Measurements from ENCODE around the gene NFASC.

The NFASC gene

GRCh38 chr1:205024679-205025078 lies 154.0 kb downstream of the NFASC start:
- no peak for DNase-seq (ENCODE audit: low spot score)
- TF ChIP-seq, protein P1, sequence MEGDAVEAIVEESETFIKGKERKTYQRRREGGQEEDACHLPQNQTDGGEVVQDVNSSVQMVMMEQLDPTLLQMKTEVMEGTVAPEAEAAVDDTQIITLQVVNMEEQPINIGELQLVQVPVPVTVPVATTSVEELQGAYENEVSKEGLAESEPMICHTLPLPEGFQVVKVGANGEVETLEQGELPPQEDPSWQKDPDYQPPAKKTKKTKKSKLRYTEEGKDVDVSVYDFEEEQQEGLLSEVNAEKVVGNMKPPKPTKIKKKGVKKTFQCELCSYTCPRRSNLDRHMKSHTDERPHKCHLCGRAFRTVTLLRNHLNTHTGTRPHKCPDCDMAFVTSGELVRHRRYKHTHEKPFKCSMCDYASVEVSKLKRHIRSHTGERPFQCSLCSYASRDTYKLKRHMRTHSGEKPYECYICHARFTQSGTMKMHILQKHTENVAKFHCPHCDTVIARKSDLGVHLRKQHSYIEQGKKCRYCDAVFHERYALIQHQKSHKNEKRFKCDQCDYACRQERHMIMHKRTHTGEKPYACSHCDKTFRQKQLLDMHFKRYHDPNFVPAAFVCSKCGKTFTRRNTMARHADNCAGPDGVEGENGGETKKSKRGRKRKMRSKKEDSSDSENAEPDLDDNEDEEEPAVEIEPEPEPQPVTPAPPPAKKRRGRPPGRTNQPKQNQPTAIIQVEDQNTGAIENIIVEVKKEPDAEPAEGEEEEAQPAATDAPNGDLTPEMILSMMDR (IDR thresholded peaks at IDR 0.05; ENCODE audit: extremely low read depth, missing control alignments) = no peak

GRCh38 chr1:205025239-205025638 lies 154.6 kb downstream of the NFASC start:
- DNase-seq (ENCODE audit: low spot score) = no peak
- TF ChIP-seq, protein P1 (IDR thresholded peaks at IDR 0.05; ENCODE audit: extremely low read depth, missing control alignments) = no peak

DNA sequence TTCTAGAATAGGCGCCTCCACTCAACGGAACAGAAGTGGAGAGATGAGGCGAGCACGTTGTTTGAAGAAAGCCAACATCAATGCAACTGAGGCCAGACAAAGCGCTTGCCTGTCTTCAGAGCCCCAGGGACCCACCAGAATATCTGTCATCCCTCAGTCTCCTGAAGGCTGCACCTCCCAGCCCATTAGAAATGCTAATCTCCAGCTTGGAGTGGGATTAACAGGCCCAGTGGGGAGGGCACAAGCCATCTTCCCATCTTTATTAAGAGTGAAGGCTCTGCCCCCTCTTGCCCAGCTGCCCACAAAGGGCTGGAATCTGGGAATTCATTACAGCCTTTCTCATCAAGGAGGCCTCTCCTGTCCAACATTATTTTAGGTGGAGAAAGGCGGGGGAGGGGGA lies 155.5 kb downstream of the NFASC start:
- TF ChIP-seq, protein P1 (IDR thresholded peaks at IDR 0.05; ENCODE audit: extremely low read depth, missing control alignments) = no peak
- no peak for DNase-seq (ENCODE audit: low spot score)

- DNase-seq (ENCODE audit: low spot score) = no peak
- TF ChIP-seq, protein P1 (IDR thresholded peaks at IDR 0.05; ENCODE audit: extremely low read depth, missing control alignments) = no peak
Observed at GRCh38 chr1:205028390-205028789, 157.7 kb downstream of the NFASC start.

GRCh38 chr1:205028924-205029323 lies 158.3 kb downstream of the NFASC start:
- TF ChIP-seq, protein P1 (IDR thresholded peaks at IDR 0.05; ENCODE audit: extremely low read depth, missing control alignments) = no peak
- DNase-seq (ENCODE audit: low spot score) = no peak

DNA sequence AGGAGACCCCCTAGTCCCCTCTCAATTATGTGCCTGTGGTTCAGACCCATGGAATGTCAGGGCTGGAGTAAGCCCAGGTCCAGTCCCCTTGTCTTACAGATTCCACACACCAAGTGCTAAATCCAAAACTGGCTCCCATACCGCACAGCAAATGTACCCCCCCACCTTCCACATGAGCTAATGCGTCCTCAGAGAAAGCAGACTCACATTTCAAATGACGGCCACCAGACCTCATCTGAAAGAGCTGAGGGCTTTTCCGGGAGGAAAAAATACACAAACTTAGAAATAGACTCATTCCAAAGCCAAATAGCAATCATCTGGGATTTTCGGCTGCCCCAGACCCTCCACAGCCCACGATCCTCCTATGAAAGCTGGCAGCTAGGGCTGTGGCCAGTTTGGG lies 159.6 kb downstream of the NFASC start:
- no peak for DNase-seq (ENCODE audit: low spot score)
- TF ChIP-seq, protein P1 (IDR thresholded peaks at IDR 0.05; ENCODE audit: extremely low read depth, missing control alignments) = no peak

- TF ChIP-seq, protein P1 (IDR thresholded peaks at IDR 0.05; ENCODE audit: extremely low read depth, missing control alignments) = no peak
- DNase-seq (ENCODE audit: low spot score) = no peak
Observed at GRCh38 chr1:205030896-205031295, 160.2 kb downstream of the NFASC start.

Data from GM20000 (cell line).